ENCODE results near the gene PDIA6. TPM values are rescaled to one million over a fixed set of nuclear protein-coding genes. Genes with fewer than 3 reads are reported as not detected.

The PDIA6 gene
- polyA plus RNA-seq, 4 donors, result 24.4 to 311 (median 165) TPM

- Histone ChIP-seq H3K4me3 (ENCODE audit: low read depth in 1 of 3, low read length in 3 of 3) (no peak overlapping the region), H3K4me1 (ENCODE audit: control insufficient read depth in 3 of 3, insufficient read depth in 2 of 3, low read depth in 1 of 3, low read length in 2 of 3) (peaks cover 0 to 2% (median 0%) of the 10 kb centered on the region in 3 donors), H3K9me3 (ENCODE audit: control insufficient read depth in 2 of 2, insufficient read depth in 1 of 2, low read depth in 1 of 2, low read length in 1 of 2) (no peaks in the 10 kb centered on the region), H3K36me3 (ENCODE audit: control insufficient read depth in 3 of 3, insufficient read depth in 2 of 3, low read depth in 1 of 3, low read length in 3 of 3) (peaks cover 3 to 49% (median 19%) of the 10 kb centered on the region in 3 donors), H3K27ac (ENCODE audit: low read depth in 1 of 3, low read length in 2 of 3) (no peak overlapping the region), H3K27me3 (ENCODE audit: control insufficient read depth in 3 of 3, insufficient read depth in 3 of 3, low read length in 3 of 3) (no peaks in the 10 kb centered on the region)
- FAIRE-seq (no peak), DNase-seq (no peak)
- 48 to 59% (median 54%) methylated on average over 5 of the region's 5 CpGs for WGBS, 3 donors
Observed at GRCh38 chr2:10794876-10795275, 17.7 kb downstream of the PDIA6 start.

GRCh38 chr2:10793816-10794215 lies 18.8 kb downstream of the PDIA6 start:
- FAIRE-seq, result no peak
- H3K36me3 ChIP-seq (ENCODE audit: control insufficient read depth in 3 of 3, insufficient read depth in 2 of 3, low read depth in 1 of 3, low read length in 3 of 3), result peaks cover 3 to 55% (median 16%) of the 10 kb centered on the region in 3 donors
- 78 to 88% (median 82%) methylated on average over 1 of the region's 1 CpG for WGBS, 3 donors

GRCh38 chr2:10792660-10793400 lies 19.8 kb downstream of the PDIA6 start:
- Histone ChIP-seq H3K4me3 (ENCODE audit: low read depth in 1 of 3, low read length in 3 of 3) (no peak overlapping the region), H3K4me1 (ENCODE audit: control insufficient read depth in 3 of 3, insufficient read depth in 2 of 3, low read depth in 1 of 3, low read length in 2 of 3) (peaks cover 0 to 2% (median 0%) of the 10 kb centered on the region in 3 donors), H3K36me3 (ENCODE audit: control insufficient read depth in 3 of 3, insufficient read depth in 2 of 3, low read depth in 1 of 3, low read length in 3 of 3) (peaks cover 3 to 56% (median 15%) of the 10 kb centered on the region in 3 donors), H3K27me3 (ENCODE audit: control insufficient read depth in 3 of 3, insufficient read depth in 3 of 3, low read length in 3 of 3) (no peaks in the 10 kb centered on the region), H3K27ac (ENCODE audit: low read depth in 1 of 3, low read length in 2 of 3) (no peak overlapping the region), H3K9me3 (ENCODE audit: control insufficient read depth in 2 of 2, insufficient read depth in 1 of 2, low read depth in 1 of 2, low read length in 1 of 2) (no peaks in the 10 kb centered on the region)
- DNase-seq (no peak), FAIRE-seq (no peak)
- 92 to 96% (median 93%) methylated on average over 17 of the region's 17 CpGs for WGBS, 3 donors

More at GRCh38 chr2:10793816-10794215, 18.8 kb downstream of the PDIA6 start:
- H3K4me1 ChIP-seq (ENCODE audit: control insufficient read depth in 3 of 3, insufficient read depth in 2 of 3, low read depth in 1 of 3, low read length in 2 of 3), result peaks cover 0 to 2% (median 0%) of the 10 kb centered on the region in 3 donors
- H3K27ac ChIP-seq (ENCODE audit: low read depth in 1 of 3, low read length in 2 of 3), result no peak overlapping the region
- no peaks in the 10 kb centered on the region for H3K9me3 ChIP-seq (ENCODE audit: control insufficient read depth in 2 of 2, insufficient read depth in 1 of 2, low read depth in 1 of 2, low read length in 1 of 2)
- H3K4me3 ChIP-seq (ENCODE audit: low read depth in 1 of 3, low read length in 3 of 3), result no peak overlapping the region
- no peaks in the 10 kb centered on the region for H3K27me3 ChIP-seq (ENCODE audit: control insufficient read depth in 3 of 3, insufficient read depth in 3 of 3, low read length in 3 of 3)
- DNase-seq, result no peak

GRCh38 chr2:10792001-10792634 lies 20.5 kb downstream of the PDIA6 start:
- H3K4me1 ChIP-seq (ENCODE audit: control insufficient read depth in 3 of 3, insufficient read depth in 2 of 3, low read depth in 1 of 3, low read length in 2 of 3), result peaks cover 0 to 2% (median 0%) of the 10 kb centered on the region in 3 donors
- no peak for DNase-seq
- H3K36me3 ChIP-seq (ENCODE audit: control insufficient read depth in 3 of 3, insufficient read depth in 2 of 3, low read depth in 1 of 3, low read length in 3 of 3), result peaks cover 5 to 61% (median 16%) of the 10 kb centered on the region in 3 donors
- no peaks in the 10 kb centered on the region for H3K9me3 ChIP-seq (ENCODE audit: control insufficient read depth in 2 of 2, insufficient read depth in 1 of 2, low read depth in 1 of 2, low read length in 1 of 2)
- WGBS, 3 donors, result 57 to 77% (median 58%) methylated on average over 2 of the region's 2 CpGs
- H3K27ac ChIP-seq (ENCODE audit: low read depth in 1 of 3, low read length in 2 of 3), result no peak overlapping the region
- no peak for FAIRE-seq
- H3K27me3 ChIP-seq (ENCODE audit: control insufficient read depth in 3 of 3, insufficient read depth in 3 of 3, low read length in 3 of 3), result no peaks in the 10 kb centered on the region
- no peak overlapping the region for H3K4me3 ChIP-seq (ENCODE audit: low read depth in 1 of 3, low read length in 3 of 3)

- H3K36me3 ChIP-seq (ENCODE audit: control insufficient read depth in 3 of 3, insufficient read depth in 2 of 3, low read depth in 1 of 3, low read length in 3 of 3), result peaks cover 6 to 69% (median 12%) of the 10 kb centered on the region in 3 donors
- H3K4me1 ChIP-seq (ENCODE audit: control insufficient read depth in 3 of 3, insufficient read depth in 2 of 3, low read depth in 1 of 3, low read length in 2 of 3), result peaks cover 0 to 2% (median 0%) of the 10 kb centered on the region in 3 donors
- H3K27ac ChIP-seq (ENCODE audit: low read depth in 1 of 3, low read length in 2 of 3), result peak overlapping the region in 2 of 3 donors; percentile 15 to 64
- H3K27me3 ChIP-seq (ENCODE audit: control insufficient read depth in 3 of 3, insufficient read depth in 3 of 3, low read length in 3 of 3), result no peaks in the 10 kb centered on the region
- H3K9me3 ChIP-seq (ENCODE audit: control insufficient read depth in 2 of 2, insufficient read depth in 1 of 2, low read depth in 1 of 2, low read length in 1 of 2), result no peaks in the 10 kb centered on the region
- H3K4me3 ChIP-seq (ENCODE audit: low read depth in 1 of 3, low read length in 3 of 3), result no peak overlapping the region
- FAIRE-seq (no peak), DNase-seq (peak; percentile 30 to 86)
- 40 to 53% (median 45%) methylated on average over 6 of the region's 6 CpGs for WGBS, 3 donors
Observed at GRCh38 chr2:10790228-10790973, 22.2 kb downstream of the PDIA6 start.

- 17 to 62% (median 34%) methylated on average over 8 of the region's 8 CpGs for WGBS, 3 donors
- FAIRE-seq (no peak), DNase-seq (peak; percentile 76 to 78)
- Histone ChIP-seq H3K27me3 (ENCODE audit: control insufficient read depth in 3 of 3, insufficient read depth in 3 of 3, low read length in 3 of 3) (no peaks in the 10 kb centered on the region), H3K4me1 (ENCODE audit: control insufficient read depth in 3 of 3, insufficient read depth in 2 of 3, low read depth in 1 of 3, low read length in 2 of 3) (no peaks in the 10 kb centered on the region), H3K36me3 (ENCODE audit: control insufficient read depth in 3 of 3, insufficient read depth in 2 of 3, low read depth in 1 of 3, low read length in 3 of 3) (peaks cover 10 to 68% (median 19%) of the 10 kb centered on the region in 3 donors), H3K4me3 (ENCODE audit: low read depth in 1 of 3, low read length in 3 of 3) (no peak overlapping the region), H3K27ac (ENCODE audit: low read depth in 1 of 3, low read length in 2 of 3) (peak overlapping the region in 2 of 3 donors; percentile 26 to 37), H3K9me3 (ENCODE audit: control insufficient read depth in 2 of 2, insufficient read depth in 1 of 2, low read depth in 1 of 2, low read length in 1 of 2) (no peaks in the 10 kb centered on the region)
Observed at GRCh38 chr2:10788855-10789254, 23.7 kb downstream of the PDIA6 start.

- Histone ChIP-seq H3K27me3 (ENCODE audit: control insufficient read depth in 3 of 3, insufficient read depth in 3 of 3, low read length in 3 of 3) (no peaks in the 10 kb centered on the region), H3K4me3 (ENCODE audit: low read depth in 1 of 3, low read length in 3 of 3) (no peak overlapping the region), H3K4me1 (ENCODE audit: control insufficient read depth in 3 of 3, insufficient read depth in 2 of 3, low read depth in 1 of 3, low read length in 2 of 3) (no peaks in the 10 kb centered on the region), H3K36me3 (ENCODE audit: control insufficient read depth in 3 of 3, insufficient read depth in 2 of 3, low read depth in 1 of 3, low read length in 3 of 3) (peaks cover 10 to 63% (median 20%) of the 10 kb centered on the region in 3 donors), H3K9me3 (ENCODE audit: control insufficient read depth in 2 of 2, insufficient read depth in 1 of 2, low read depth in 1 of 2, low read length in 1 of 2) (no peaks in the 10 kb centered on the region), H3K27ac (ENCODE audit: low read depth in 1 of 3, low read length in 2 of 3) (no peak overlapping the region)
- no peak for DNase-seq
- WGBS, 3 donors, result 86 to 90% (median 88%) methylated on average over 20 of the region's 20 CpGs
- no peak for FAIRE-seq
Observed at GRCh38 chr2:10787176-10787968, 25.2 kb downstream of the PDIA6 start.
